ENCODE data around the gene PRELP.

DNA sequence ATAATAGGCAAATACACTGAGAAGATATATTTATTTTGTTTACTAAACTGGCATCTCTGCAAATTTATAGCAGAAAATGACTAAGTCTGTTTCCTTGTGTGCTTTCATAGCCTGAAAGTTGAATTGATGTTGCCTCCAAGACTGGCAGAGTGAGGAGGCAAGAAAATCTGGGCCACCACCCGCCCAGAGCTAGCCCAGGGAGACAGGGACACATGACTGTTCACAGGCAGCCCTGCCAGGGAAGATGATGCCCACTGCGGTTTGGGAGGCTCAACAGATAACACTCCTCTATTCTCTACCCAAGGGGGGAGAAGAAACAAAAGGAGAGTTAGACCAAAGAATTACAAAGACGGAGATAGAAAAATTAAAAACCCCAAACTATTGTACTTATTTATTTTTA lies 55.5 kb downstream of the PRELP start:
- TF ChIP-seq, protein P1, sequence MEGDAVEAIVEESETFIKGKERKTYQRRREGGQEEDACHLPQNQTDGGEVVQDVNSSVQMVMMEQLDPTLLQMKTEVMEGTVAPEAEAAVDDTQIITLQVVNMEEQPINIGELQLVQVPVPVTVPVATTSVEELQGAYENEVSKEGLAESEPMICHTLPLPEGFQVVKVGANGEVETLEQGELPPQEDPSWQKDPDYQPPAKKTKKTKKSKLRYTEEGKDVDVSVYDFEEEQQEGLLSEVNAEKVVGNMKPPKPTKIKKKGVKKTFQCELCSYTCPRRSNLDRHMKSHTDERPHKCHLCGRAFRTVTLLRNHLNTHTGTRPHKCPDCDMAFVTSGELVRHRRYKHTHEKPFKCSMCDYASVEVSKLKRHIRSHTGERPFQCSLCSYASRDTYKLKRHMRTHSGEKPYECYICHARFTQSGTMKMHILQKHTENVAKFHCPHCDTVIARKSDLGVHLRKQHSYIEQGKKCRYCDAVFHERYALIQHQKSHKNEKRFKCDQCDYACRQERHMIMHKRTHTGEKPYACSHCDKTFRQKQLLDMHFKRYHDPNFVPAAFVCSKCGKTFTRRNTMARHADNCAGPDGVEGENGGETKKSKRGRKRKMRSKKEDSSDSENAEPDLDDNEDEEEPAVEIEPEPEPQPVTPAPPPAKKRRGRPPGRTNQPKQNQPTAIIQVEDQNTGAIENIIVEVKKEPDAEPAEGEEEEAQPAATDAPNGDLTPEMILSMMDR (IDR thresholded peaks at IDR 0.05; ENCODE audit: extremely low read depth in 1 of 2, insufficient read depth in 1 of 2, low read depth in 1 of 2, low read length in 2 of 2), result no peak
- no peak for TF ChIP-seq EZH2 (IDR thresholded peaks at IDR 0.05; ENCODE audit: borderline replicate concordance, low read depth, low read length, severe bottlenecking)

Measured in endothelial cell of umbilical vein (primary cell).